GM18867 (cell line): Measurements from ENCODE around the gene SSU72.
"Not testable (repeated sequence)": the region's sequence is repeated elsewhere in the genome, so short reads cannot be mapped to it uniquely, and the experiment has no call there.

Experiments
- ATAC-seq: cut with Tn5 transposase; IDR thresholded peaks from one replicate; pipeline ENCODE4 v1.9.1; 2021; ENCODE audit warnings: mild to moderate bottlenecking, moderate library complexity; ENCODE audit not compliant: unreplicated experiment

Gene SSU72

DNA sequence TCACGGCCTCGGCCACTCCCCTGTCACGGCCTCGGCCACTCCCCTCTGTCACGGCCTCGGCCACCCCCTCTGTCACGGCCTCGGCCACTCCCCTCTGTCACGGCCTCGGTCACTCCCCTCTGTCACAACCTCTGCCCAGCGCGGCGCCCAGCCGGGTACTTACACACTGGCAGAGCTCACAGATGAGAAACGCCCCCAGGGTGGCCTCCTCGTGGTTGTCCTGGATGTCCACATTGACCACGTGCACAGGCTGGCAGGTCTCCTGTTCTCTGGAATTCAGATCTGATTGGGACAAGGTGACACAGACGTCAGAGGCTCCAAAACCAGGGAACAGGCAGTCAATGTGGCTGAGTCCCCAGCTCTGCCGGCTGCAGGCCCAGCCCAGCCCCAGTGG, 31.0 kb downstream of the SSU72 start:
- no peak for ATAC-seq

DNA sequence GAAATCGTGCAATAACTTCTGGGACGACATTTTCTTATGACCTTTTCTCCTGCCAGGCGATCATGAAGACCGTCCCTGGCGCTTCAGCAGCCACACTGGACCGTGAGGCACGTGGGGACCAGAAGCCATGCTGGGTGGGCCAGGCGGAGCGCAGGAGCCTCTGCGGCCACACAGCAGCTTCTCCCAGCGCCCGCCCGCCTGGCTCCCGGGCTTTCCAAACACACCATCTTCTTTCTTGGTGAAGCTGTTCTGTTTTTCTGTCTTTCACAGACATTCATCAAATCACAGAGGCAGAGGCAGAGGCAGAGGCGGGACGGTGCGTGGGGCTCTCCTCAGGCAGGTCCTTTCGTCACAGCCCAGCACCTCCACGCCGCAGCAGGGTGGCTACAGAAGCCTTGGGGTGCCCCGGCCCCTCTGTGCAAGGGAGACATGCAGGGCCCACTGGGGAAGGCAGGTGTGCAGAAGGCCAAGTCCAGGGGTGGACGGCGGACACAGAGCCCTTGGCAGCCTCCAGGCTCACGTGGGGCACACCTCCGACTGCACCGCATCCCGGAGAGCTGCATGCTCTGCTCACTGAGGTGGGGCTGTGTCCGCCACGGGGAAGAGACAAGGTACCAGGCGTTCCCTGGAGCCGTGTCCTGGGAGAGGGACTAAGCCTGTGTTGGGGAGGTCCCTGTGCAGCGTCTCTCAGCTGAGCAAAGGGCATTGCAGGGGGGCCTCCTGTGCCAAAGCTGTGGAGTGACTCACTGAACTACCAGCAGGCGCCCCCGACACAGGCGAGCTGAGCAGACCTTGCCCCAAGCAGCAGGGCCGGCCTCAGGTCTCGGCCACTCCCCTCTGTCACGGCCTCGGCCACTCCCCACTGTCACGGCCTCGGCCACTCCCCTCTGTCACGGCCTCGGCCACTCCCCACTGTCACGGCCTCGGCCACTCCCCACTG, 31.6 kb downstream of the SSU72 start:
- no peak for ATAC-seq

DNA sequence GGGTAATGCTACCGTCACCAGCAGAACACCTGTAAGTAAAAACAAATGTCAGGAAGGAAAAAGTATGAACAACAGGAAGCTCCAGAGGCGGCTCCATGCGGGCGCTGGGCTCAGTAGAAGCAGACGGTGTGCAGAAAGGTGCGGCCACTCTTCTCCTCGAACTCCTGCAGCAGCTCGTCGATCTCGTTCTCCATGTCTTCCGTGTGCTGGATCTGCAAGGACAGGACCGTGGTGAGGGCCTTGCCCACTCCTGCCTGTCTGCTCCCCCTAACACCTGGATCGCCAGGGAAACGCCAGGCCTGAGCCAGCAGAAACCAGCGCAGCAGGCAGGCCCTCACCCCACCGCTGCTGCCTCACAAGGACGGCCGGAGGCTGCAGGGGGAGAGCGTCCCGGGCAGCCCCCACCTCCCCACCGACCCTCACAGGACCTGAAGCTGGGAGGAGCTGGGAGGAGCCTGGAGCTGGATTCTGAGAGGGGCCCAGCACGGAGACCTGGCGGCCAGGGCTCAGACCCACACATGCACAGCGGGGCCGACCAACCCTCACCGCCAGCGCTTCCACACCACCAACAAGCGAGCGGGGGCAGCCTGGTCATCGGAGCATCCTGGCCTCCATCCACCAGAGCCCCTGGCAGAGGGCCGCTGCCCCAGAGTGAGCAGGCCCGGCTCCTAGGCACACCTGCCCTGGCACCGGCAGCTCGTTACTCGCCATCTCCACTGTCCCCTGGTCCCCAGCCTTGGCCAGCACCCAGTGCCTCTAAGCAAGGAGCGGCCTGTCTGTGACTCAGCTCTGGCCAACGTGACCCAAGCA, 32.5 kb downstream of the SSU72 start:
- ATAC-seq: no peak

DNA sequence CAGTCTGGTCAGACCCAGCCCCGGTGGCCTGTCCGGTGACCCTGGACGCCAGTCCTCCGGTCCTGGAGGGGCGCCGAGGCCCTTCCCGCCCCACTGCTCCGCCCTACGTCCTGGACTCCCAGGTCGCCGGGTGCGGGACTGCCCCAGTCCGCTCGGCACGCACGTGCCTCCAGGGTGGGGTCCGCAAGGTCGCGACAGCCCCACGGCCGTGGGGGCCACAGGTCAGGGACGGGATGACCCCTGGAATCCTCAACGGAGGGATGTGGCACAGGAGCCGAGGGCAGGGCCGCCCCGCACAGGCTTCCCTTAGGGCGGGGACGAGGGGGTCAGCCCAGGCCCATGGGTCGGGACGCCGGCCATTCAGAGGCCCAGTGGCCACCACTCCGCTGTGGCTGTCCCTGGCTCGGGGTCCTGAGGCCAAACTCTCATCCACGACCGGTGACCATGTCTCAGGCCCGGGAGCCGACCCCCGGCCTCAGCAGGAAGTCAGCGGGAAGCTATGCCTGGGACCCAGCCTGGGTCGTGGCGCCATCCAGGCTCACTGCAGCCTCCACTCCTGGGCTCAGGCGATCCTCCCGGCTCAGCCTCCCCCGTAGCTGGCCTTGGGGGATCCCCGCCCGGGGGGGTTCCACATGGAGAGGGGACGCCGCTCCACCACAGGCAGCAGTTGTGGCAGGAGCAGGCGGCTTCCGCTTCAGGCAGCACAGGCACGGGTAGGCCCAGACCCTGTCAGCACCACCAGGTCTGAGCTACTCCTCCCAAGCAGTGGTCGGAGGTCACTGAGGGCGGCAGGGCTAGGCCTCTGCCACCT, 33.6 kb downstream of the SSU72 start:
- ATAC-seq: no peak

DNA sequence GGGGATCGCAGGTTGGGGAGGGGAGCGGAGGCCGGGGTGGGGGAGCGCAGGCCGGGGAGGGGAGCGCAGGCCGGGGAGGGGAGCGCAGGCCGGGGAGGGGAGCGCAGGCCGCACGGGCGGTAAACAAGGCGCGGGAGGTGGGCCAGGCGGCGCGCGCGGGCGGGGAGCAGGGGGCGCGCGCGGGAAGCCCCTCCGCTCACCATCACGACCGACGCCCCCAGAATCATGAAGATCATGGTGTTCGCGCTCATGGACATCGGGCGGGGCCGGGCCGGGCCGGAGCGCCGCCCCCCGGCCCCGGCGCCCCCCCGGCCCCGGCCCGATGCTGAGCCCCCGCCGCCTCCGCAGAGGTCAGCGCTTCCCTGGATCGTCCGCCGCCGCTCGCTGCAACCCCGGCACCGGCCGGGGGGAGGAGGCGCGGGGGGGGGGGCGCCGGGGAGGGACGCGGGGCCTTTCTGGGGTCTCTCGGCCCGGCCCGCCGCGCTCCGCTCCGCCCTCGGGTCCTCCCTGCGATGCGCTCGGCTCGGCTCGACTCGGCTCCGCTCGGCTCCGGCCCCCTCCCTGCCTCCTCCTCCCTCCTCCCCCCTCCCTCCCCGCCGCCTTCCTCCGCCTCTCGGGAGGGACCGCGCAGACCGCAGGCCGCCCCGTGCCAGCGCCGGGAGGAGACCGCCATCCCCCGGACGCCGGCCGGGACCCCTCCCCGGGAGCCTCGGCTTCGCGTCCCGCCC, 34.4 kb downstream of the SSU72 start, which contains the start of gene TMEM240:
TSS of gene TMEM240 (minus strand) at position 535 of the 728 bp plus-strand sequence. CDS start at position 257, 278 bp downstream.
- ATAC-seq: no peak

DNA sequence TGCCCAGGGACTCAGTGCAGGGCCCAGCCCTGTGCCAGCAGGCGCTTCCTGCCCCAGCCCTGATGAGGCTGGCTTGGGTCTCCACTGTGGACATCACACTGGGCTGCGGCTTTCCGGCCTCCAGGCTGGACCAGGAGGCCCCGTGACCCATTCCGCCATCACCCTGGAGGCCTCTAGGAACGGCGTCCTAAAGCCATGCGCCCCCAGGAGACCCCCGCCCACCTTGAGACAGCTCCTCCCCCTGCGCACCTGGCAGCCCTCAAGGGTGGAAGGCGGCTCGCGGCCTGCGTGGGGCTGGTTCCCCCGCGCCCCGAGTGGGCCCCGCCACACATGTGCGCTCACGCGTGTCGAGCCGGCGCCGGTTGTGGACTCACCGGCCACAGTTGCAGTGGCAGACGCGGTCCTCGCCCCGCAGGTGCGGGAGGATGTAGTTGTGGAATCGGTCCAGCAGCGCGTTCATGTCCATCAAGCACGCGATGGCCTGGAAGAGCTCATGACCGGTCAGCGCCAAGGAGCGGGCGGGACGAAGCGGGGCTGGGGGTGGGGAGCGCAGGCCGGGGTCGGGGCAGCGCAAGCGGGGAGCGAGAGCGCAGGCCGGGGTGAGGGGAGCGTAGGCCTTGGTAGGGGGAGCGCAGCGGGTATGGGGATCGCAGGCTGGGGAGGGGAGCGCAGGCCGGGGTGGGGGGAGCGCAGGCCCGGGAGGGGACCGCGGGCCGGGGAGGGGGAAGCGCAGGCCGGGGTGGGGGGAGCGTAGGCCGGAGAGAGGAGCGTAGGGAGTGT, 35.2 kb downstream of the SSU72 start:
- ATAC-seq: no peak

DNA sequence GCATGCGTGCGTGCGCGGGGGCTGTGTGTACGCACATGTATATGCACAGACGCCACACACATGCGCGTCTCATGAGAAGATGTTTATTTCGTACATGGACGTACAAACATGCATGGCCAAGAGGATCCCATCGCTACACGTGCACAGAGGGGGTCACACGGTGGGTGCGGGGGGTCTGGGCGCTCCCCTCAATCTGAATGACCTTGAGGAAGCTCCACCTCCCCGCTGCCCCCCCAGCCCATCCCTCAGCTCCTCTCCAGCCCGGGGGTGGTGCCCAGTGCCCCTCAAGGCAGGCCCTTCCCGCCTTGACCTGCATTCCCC, 35.7 kb downstream of the SSU72 start:
- no peak for ATAC-seq

DNA sequence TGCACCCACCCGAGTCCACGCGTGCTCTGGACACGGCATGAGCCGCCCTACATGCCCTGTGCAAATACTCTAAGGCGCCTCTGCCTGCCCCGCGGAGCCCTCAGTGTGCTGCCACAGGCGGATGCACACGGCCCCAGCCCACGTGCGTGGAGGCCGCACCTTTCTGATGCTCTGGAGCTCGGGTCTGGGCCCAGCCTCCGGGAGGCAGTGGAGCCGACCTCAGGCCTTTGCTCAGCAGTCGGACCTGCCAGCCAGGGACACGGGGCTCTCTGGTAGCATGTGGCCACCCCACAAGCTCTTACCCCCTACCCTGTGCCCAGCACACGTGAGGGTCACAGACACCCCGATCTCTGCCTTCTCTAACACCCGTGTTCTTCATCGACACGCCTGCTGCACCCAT, 36.3 kb downstream of the SSU72 start:
- no peak for ATAC-seq

DNA sequence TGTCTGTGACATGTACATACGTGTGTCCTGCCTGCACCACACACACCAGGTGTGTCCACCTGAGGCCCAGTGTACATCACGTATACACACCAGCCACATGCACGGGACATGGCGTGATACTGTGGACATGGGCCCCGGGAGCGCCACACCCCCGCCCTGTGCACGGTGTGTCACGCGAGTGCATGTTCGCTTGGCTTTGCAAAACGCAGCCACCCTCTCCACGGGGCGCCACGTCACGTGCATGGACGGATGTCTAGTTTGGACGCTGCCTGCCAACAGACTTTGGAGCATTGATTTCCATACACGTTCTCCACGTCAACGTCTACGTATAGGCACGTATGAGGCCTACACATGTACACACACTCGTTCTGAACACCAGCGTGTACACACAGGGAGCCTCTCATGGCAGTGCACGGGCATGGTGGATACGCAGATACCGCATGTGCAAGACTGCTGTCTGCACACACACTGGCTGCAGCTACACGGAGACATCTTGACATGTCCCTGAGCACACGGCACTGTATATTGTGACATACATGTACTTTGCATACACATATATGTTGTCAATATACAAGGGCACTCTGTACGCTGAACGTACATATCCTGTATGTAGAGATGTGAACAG, 36.9 kb downstream of the SSU72 start:
- no peak for ATAC-seq

DNA sequence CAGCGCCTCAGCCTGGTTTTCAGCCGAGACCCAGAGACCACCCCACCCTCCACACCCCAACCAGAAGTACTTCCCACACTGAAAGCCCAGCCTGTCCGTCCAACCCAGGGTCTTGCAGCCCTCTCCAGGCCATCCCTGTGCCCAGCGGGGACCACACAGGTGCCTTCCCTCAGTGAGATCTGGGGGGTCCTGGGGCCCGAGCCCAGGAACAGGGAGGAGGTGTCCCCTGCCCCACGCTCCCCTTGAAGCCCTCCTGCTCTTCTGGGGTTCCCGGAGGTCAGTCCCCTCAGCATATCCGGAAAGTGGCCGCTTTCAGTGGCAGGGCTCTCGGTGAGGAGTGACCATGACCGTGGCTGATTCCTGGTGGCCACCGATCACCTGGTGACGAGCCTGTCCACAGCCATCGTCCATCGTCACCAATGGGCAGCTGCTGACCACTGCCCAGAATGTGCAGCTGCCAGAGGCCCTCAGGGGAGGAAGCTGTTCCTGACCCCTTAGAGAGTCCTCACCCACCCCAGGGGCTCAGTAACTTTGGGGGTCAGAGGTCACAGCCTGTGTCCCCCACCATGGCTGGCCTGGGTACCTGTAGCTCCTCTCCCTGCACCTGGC, 37.6 kb downstream of the SSU72 start:
- ATAC-seq: no peak

DNA sequence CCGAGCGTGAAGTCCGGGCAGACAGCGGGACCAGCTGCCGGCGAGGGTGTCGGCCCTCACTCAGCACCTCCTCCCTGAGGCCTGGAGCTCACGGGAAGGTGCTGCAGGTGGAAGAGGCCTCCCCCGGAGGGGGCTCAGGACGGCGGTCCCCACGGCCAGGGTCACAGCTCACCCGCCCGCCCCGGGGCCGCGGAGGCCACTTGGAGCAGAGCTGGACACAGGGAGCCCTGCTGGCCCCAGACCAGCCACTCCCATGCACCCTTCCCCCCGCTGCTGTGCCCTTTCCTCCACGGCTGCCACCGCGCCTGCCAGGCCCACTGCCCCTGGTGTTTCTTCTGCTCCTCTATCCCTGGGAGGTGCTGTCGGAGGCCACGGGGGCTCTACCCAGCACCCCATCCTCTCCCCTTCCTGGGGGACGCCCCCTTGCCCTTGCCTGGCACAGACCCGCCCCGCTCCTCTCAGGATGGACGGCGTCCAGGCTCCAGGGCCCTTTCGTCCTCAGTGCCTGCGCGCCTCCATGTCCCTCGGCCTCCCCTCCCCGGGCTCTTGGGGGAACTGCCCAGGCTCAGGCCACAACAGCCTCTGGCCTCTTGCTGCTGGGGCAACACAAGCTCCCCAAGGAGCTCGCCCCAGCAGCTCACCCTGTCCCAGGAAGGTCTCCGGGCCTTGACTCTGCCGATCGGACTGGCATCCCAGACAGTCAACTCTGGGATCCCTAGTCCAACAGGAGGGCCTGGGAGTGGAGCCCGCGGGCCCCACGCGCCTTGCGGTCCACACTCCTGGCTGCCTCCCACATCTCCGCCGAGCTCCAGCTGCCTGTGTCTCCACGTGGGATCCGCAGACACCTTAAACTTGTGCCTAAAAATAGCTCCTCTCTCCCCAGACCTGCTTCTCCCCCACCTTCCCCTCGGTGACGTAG, 38.4 kb downstream of the SSU72 start:
- ATAC-seq: no peak

DNA sequence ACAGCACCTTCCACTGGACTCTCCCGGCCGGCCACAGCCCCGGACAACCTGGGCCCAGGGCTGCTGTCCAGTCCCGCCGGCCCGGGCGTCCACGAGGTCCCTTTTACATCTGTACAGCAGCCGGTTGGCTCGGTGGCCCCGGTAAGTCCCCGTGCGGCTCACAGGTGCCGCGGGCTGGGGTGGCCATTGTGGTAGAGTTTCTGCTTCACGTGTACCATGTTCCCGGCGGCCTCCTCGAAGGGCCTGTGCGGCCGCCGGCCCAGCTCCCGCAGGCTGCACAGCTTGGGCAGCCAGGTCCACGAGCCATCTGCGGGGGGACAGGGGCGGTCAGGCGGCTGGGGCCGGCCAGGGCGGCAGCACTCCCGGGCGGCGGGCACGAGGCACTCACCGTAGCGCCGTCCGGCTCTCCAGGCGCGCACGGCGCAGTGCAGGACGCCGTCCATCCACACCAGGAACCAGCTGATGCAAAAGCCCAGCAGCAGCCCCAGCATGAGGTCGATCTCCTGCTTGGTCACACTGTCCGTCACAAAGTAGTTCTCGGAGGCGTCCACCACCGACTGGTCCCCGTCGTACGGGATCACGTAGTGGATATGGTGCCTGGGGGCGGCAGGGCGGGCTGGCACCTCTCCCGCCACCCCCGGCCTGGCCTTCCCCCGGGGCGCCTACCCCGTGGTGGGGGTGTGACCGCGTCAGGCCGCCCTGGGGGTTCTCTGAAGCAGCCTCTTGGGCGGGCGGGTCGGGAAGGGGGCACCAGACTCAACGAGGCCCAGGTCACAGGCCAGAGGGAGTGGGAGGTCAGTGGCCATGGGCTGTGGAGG, 39.3 kb downstream of the SSU72 start:
- no peak for ATAC-seq

DNA sequence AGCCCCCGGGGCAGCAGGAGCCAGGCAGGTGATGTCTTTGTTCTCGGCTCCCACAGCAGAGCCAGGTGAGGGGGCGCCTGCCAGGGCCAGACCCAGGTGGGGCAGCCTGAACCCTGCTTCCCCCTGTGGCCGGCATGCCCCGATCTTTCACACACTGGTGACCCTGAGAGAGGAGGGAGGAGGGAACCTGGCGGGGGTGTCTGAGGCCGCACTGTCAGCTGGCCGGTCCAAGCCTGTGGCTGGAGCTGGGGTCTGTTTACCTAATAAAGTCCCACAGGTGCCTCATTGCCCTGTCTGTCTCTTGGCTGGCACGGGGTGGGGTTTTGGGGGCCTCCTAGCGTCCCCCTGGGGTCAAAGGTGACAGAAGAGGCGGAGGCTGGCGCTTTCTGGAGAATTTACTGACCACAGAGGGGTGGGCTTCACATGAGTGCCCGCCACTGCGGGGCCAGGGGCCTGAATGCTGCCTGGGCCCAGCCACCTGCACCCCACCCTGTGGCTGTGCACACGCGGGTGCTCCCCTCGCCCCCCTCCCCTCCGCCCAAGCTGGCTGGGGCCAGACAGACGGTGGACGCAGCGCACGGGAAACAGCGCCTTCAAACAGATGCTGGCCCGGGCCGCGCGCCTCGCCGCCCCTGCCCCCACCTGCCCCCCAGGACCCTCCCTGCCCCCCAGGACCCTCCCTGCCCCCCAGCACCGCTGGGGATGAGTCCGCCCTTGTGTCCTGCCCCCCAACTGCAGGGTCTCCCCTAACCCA, 40.1 kb downstream of the SSU72 start:
- no peak for ATAC-seq

DNA sequence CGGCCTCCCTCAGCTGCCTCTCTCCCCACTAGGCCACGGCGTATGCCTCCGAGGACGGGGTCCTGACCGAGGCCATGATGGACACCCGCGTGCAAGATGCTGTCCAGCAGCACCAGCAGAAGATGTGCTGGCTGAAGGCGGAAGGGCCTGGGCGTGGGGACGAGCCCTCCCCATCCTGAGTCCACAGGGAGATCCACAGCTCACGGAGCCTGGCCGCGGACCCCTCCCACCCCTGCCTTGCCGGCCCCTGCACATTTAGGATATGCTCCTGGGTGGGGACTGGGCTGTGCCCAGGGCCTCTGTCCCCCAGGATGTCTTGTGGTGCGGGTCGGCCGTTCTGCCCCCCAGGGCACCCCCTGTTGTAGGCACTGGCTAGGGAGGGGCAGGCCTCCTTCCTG, 40.8 kb downstream of the SSU72 start:
- ATAC-seq: not testable (repeated sequence)

DNA sequence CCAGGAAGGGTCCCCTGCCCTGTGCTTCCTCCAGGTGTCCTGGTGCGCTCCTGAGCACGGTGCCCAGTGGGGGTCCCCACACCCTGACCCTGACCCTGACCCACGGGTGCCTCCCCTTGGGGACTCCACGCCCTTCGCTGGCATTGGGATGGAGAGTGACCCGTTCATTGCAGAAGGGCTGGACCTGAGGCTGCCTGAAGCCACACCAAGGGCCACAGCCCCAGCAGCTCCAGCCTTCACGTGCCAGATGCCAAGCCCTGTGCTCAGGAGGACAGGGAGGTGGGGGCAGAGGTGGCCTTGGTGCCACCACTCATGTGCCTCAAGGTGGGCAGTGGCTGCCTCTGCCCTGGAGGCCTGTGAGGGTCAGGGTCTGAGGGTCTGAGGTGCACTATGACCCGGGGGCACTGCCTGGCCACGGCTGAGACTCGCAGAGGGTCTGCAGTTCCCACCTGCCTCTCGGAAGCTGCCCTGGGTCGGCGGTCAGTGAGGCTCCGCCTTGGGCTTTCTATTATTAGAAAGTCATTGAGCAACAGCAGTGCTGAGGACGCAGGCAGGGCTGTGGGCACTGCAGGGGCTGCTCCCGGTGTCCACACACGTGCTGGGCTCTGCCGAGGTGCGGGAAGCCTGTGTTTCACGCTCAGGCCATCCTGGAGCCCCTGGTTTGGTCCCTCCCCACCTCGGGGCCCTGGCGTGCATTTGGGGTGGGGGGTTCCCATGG, 41.3 kb downstream of the SSU72 start:
- not testable (repeated sequence) for ATAC-seq

DNA sequence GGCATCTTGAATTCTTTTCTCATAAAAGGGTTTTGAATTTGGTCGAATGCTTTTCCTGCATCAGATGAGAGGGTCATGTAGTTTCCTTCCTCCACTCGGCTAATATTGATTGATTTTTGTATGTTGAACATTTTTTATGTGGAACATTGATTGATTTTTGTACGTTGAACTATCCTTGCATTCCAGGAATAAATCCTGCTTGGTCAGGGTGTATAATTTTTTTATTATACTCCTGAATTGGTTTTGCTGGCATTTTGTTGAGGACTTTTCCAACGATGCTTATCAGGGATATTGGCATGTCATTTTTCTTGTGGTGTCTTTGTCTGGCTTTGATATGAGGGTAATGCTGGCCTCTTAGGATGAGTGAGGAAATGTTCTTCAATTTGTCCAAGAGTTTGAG, 42.7 kb downstream of the SSU72 start:
- ATAC-seq: no peak
